ENCODE data around the gene MYO3B.

- no peak for TF ChIP-seq EZH2phosphoT487 (IDR thresholded peaks at IDR 0.05; ENCODE audit: insufficient read depth, low read depth)
- no peak for TF ChIP-seq EZH2 (IDR thresholded peaks at IDR 0.05; ENCODE audit: insufficient read depth, poor library complexity, severe bottlenecking)
Measured at GRCh38 chr2:170165129-170165528, 12.8 kb upstream of the MYO3B start.

All from GM23248 (cell line).